ENCODE data around the gene SIK1.
"Not testable (repeated sequence)": the region's sequence is repeated elsewhere in the genome, so short reads cannot be mapped to it uniquely, and the experiment has no call there.

DNA sequence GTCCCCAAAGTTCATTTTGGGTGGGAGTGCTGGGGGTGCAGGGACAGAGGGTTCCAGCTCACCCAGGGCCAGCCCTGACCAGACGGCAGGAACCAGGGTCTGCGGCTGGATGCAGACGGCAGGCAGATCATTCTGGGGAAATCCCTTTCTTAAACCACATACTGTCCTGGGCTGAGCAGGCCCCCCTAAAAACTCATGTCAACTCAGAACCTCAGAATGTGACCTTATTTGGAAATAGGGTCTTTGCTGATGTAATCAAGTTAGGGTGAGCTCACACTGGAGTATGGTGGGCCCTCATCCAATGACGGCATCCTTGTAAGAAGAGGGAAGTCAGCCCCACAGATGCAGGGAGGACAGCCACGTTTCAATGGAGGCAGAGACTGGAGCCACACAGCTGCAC lies 27.2 kb upstream of the SIK1 start:
- TF ChIP-seq, protein P1, sequence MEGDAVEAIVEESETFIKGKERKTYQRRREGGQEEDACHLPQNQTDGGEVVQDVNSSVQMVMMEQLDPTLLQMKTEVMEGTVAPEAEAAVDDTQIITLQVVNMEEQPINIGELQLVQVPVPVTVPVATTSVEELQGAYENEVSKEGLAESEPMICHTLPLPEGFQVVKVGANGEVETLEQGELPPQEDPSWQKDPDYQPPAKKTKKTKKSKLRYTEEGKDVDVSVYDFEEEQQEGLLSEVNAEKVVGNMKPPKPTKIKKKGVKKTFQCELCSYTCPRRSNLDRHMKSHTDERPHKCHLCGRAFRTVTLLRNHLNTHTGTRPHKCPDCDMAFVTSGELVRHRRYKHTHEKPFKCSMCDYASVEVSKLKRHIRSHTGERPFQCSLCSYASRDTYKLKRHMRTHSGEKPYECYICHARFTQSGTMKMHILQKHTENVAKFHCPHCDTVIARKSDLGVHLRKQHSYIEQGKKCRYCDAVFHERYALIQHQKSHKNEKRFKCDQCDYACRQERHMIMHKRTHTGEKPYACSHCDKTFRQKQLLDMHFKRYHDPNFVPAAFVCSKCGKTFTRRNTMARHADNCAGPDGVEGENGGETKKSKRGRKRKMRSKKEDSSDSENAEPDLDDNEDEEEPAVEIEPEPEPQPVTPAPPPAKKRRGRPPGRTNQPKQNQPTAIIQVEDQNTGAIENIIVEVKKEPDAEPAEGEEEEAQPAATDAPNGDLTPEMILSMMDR (IDR thresholded peaks at IDR 0.05) = not testable (repeated sequence)
- TF ChIP-seq POLR2A (IDR thresholded peaks at IDR 0.05) = not testable (repeated sequence)
